A549 treated with AZD2906 at 1 μM for 4 hours (cell line): ENCODE results near the gene CDH1. TPM values are rescaled to one million over a fixed set of nuclear protein-coding genes. Genes with fewer than 3 reads are reported as not detected.

Experiments
- total RNA-seq: library from RNA; stranded (reverse); fragments of 200-300 nt; extraction: Qiagen RNA extraction; gene quantifications from 5 replicates; pipeline ENCODE4 v1.2.3, GENCODE V29; 2022

The CDH1 gene
- total RNA-seq = 3.8 to 4.6 TPM (median 4.2 TPM) in 5 replicates

DNA sequence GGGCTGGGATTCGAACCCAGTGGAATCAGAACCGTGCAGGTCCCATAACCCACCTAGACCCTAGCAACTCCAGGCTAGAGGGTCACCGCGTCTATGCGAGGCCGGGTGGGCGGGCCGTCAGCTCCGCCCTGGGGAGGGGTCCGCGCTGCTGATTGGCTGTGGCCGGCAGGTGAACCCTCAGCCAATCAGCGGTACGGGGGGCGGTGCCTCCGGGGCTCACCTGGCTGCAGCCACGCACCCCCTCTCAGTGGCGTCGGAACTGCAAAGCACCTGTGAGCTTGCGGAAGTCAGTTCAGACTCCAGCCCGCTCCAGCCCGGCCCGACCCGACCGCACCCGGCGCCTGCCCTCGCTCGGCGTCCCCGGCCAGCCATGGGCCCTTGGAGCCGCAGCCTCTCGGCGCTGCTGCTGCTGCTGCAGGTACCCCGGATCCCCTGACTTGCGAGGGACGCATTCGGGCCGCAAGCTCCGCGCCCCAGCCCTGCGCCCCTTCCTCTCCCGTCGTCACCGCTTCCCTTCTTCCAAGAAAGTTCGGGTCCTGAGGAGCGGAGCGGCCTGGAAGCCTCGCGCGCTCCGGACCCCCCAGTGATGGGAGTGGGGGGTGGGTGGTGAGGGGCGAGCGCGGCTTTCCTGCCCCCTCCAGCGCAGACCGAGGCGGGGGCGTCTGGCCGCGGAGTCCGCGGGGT lies at the start of gene CDH1:
CDH1 (plus strand) TSS at position 247 of the 684 bp plus-strand sequence; CDS start at position 371, 124 bp downstream.

DNA sequence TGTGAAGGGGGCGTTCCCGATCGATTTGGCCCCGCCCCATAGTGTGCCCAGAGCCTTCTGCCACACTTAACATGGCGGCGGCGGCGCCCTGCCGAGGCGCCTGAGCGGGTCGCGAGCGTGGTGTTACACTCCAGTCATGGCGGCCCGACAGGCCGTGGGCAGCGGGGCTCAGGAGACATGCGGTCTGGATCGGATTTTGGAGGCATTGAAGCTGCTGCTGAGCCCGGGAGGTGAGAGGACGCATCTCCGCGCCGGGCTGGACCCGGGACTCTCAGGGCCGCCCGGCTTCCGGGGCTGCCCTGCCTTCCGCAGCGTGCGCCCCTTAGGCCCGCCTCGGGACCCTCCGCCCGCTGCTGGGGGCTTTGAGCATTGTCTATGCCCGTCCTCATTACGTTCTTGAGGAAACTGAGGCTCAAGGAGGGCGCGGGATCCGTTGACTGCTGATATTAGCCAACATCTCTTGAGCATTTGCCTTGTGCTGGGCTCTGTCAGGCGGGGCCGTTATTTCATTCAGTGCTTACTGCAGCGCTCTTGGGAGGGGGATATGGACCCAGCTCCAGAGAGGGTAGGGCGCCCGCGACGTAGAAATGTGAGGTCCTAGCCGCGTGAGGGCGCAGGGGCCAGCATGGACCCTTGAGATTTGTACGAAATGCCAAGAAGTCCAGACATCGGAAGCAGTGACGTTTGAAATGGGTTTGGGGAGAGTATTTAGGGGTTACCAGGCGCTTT lies 106.6 kb downstream of the CDH1 start, which contains the start of gene TANGO6:
TANGO6 (plus strand) TSS at position 50 of the 729 bp plus-strand sequence; CDS start at position 137, 87 bp downstream.

Other genes with a start within 250 kb of the CDH1 start
- gene ZFP90, start 198.0 kb upstream of the CDH1 start, total RNA-seq = 6.4 to 10.4 TPM (median 8.9 TPM) in 5 replicates
- gene CDH3, start 92.0 kb upstream of the CDH1 start, total RNA-seq = 0.23 to 0.37 TPM (median 0.30 TPM) in 5 replicates
- 5.5 to 6.6 TPM (median 6.1 TPM) in 5 replicates for gene TANGO6, start 106.2 kb downstream of the CDH1 start, total RNA-seq